H1 (cell line): ENCODE results near the gene CLBA1. TPM values are rescaled to one million over a fixed set of nuclear protein-coding genes. Genes with fewer than 3 reads are reported as not detected.

Experiments
- CTCF ChIA-PET: fragments of 300-600 bp; sonication (Branson Sonifier 250); formaldehyde crosslinking; loops from one replicate; lab custom pipeline; 2021; ENCODE audit not compliant: partially characterized antibody; lab: Charles Lee
- POLR2A ChIA-PET: fragments of 300-600 bp; sonication (Branson Sonifier 250); formaldehyde crosslinking; loops from one replicate; lab custom pipeline; 2021; ENCODE audit warnings: inconsistent platforms; ENCODE audit not compliant: partially characterized antibody; lab: Charles Lee
- DNase-seq, 2 experiments: peaks; one replicate each; pipeline versions ENCODE4 v3.0.0 to v3.0.0-alpha.2; 2010 to 2022; ENCODE audit warnings: low spot score in 2 of 2, low read depth in 1 of 2, mixed read lengths in 1 of 2
- FAIRE-seq: peaks from 2 replicates; lab custom pipeline; 2011; peaks lifted over from hg19 to GRCh38; lab: Jason Lieb, UNC
- H2AFZ ChIP-seq: 2 replicates; pipeline ENCODE4 v1.8.1; 2012; ENCODE audit warnings: low read length, inconsistent platforms
- H2AK5ac ChIP-seq: 2 replicates; pipeline ENCODE4 v1.6.1; 2013; ENCODE audit warnings: low read depth, low read length
- H2BK120ac ChIP-seq: replicated peaks from 2 replicates; pipeline ENCODE3; 2013; ENCODE audit warnings: low read depth, low read length, inconsistent platforms
- H2BK12ac ChIP-seq: 2 replicates; pipeline ENCODE4 v1.6.1; 2013; ENCODE audit warnings: low read depth, low read length
- H2BK15ac ChIP-seq: 2 replicates; pipeline ENCODE4 v1.6.1; 2013; ENCODE audit warnings: low read length
- H2BK20ac ChIP-seq: 2 replicates; pipeline ENCODE4 v1.6.1; 2013; ENCODE audit warnings: low read length
- H2BK5ac ChIP-seq: 2 replicates; pipeline ENCODE4 v1.6.1; 2013; ENCODE audit warnings: low read depth, low read length
- H3K14ac ChIP-seq: 2 replicates; pipeline ENCODE4 v1.6.1; 2013; ENCODE audit warnings: inconsistent platforms; ENCODE audit not compliant: insufficient read length
- H3K18ac ChIP-seq: 2 replicates; pipeline ENCODE4 v1.6.1; 2013; ENCODE audit warnings: low read length; ENCODE audit errors: extremely low read depth
- H3K23ac ChIP-seq: 2 replicates; pipeline ENCODE4 v1.6.1; 2013; ENCODE audit warnings: inconsistent platforms; ENCODE audit not compliant: insufficient read length
- H3K23me2 ChIP-seq: 2 replicates; pipeline ENCODE4 v1.6.1; 2013; ENCODE audit warnings: low read depth, low read length
- H3K27ac ChIP-seq: 2 replicates; pipeline ENCODE4 v1.6.1; 2011; ENCODE audit warnings: low read depth, low read length, inconsistent platforms
- H3K27me3 ChIP-seq, 4 experiments: replicated peaks in 1 of 4; 1 replicate in 1 of 4; 2 replicates in 3 of 4; pipeline versions ENCODE4 v1.6.1 to v1.8.1; 2011 to 2013; ENCODE audit warnings: low read length in 3 of 4, mild to moderate bottlenecking in 3 of 4, inconsistent platforms in 2 of 4, mixed read lengths in 2 of 4, moderate library complexity in 1 of 4; ENCODE audit not compliant: control insufficient read depth in 3 of 4, insufficient read depth in 3 of 4; ENCODE audit errors: extremely low read depth in 1 of 4
- H3K36me3 ChIP-seq, 4 experiments: 2 replicates each; pipeline versions ENCODE4 v1.6.1 to v1.8.1; 2011 to 2013; ENCODE audit warnings: mild to moderate bottlenecking in 4 of 4, low read length in 3 of 4, moderate library complexity in 2 of 4, control low read depth in 1 of 4, inconsistent platforms in 1 of 4; ENCODE audit not compliant: insufficient read depth in 4 of 4, control insufficient read depth in 2 of 4
- H3K4ac ChIP-seq: replicated peaks from 2 replicates; pipeline ENCODE3; 2013; ENCODE audit warnings: low read length, low read depth, mixed read lengths, inconsistent platforms; ENCODE audit not compliant: insufficient read length
- H3K4me1 ChIP-seq, 4 experiments: replicated peaks in 1 of 4; 1 replicate in 1 of 4; 2 replicates in 3 of 4; pipeline versions ENCODE4 v1.6.1 to v1.8.1; 2011 to 2013; ENCODE audit warnings: low read length in 3 of 4, inconsistent platforms in 2 of 4, mixed read lengths in 1 of 4; ENCODE audit not compliant: insufficient read depth in 4 of 4, control insufficient read depth in 3 of 4
- H3K4me2 ChIP-seq, 2 experiments: 2 replicates each; pipeline versions ENCODE4 v1.6.1 to v1.8.1; 2011 to 2013; ENCODE audit warnings: low read depth in 2 of 2, low read length in 2 of 2, control low read depth in 1 of 2, inconsistent platforms in 1 of 2, mild to moderate bottlenecking in 1 of 2; ENCODE audit not compliant: insufficient read depth in 1 of 2
- H3K4me3 ChIP-seq, 4 experiments: fragments of 200-600, 300-600 bp in 1 of 4; sonication (generic), shearing (Covaris generic), sonication (Bioruptor Twin) in 1 of 4; 2 replicates each; pipeline versions ENCODE4 v1.5.1 to v1.8.1; 2011 to 2016; ENCODE audit warnings: low read length in 4 of 4, low read depth in 3 of 4, control low read depth in 2 of 4, inconsistent platforms in 2 of 4, mild to moderate bottlenecking in 2 of 4, mixed read lengths in 1 of 4, moderate library complexity in 1 of 4; ENCODE audit not compliant: insufficient read depth in 2 of 4; ENCODE audit errors: extremely low read depth in 1 of 4
- H3K56ac ChIP-seq: replicated peaks from 2 replicates; pipeline ENCODE3; 2013; ENCODE audit warnings: low read depth, mild to moderate bottlenecking, mixed read lengths, low read length, inconsistent platforms; ENCODE audit not compliant: insufficient read length
- H3K79me1 ChIP-seq: 2 replicates; pipeline ENCODE4 v1.6.1; 2013; ENCODE audit warnings: low read depth, low read length, control low read depth
- H3K79me2 ChIP-seq, 2 experiments: 2 replicates each; pipeline versions ENCODE4 v1.6.1 to v1.8.1; 2012 to 2013; ENCODE audit warnings: low read length in 2 of 2, mild to moderate bottlenecking in 2 of 2, inconsistent platforms in 1 of 2; ENCODE audit not compliant: insufficient read depth in 2 of 2, control insufficient read depth in 1 of 2
- H3K9ac ChIP-seq, 4 experiments: replicated peaks in 1 of 4; 1 replicate in 1 of 4; 2 replicates in 3 of 4; pipeline versions ENCODE4 v1.6.1 to v1.8.1; 2011 to 2013; ENCODE audit warnings: low read depth in 3 of 4, low read length in 3 of 4, control low read depth in 2 of 4, mild to moderate bottlenecking in 2 of 4, moderate library complexity in 2 of 4, inconsistent platforms in 1 of 4; ENCODE audit errors: extremely low read depth in 1 of 4
- H3K9me3 ChIP-seq, 2 experiments: 2 replicates each; pipeline versions ENCODE4 v1.6.1 to v1.8.1; 2012 to 2013; ENCODE audit warnings: mild to moderate bottlenecking in 2 of 2, moderate library complexity in 2 of 2, control low read depth in 1 of 2, inconsistent platforms in 1 of 2, low read depth in 1 of 2, low read length in 1 of 2, mixed read lengths in 1 of 2; ENCODE audit not compliant: insufficient read depth in 2 of 2
- H4K20me1 ChIP-seq, 2 experiments: replicated peaks in 1 of 2; 2 replicates each; pipeline versions ENCODE3 to v1.8.1; 2011 to 2013; ENCODE audit warnings: inconsistent platforms in 2 of 2, low read length in 2 of 2, mild to moderate bottlenecking in 1 of 2; ENCODE audit not compliant: insufficient read depth in 2 of 2, control insufficient read depth in 1 of 2
- H4K5ac ChIP-seq: 2 replicates; pipeline ENCODE4 v1.6.1; 2013; ENCODE audit warnings: low read length, low read depth, mixed read lengths, inconsistent platforms; ENCODE audit not compliant: insufficient read length
- H4K8ac ChIP-seq: 2 replicates; pipeline ENCODE4 v1.8.0; 2013; ENCODE audit warnings: mild to moderate bottlenecking, moderate library complexity, low read length, inconsistent platforms; ENCODE audit not compliant: insufficient read depth; ENCODE audit errors: extremely low read depth
- H4K91ac ChIP-seq: replicated peaks from 2 replicates; pipeline ENCODE3; 2013; ENCODE audit warnings: low read length, mixed read lengths, inconsistent platforms; ENCODE audit not compliant: insufficient read length
- BRCA1 ChIP-seq: IDR thresholded peaks from 2 replicates; pipeline ENCODE4 v1.6.1; 2012; ENCODE audit warnings: low read depth, low read length, improper control_type of control experiment
- CHD2 ChIP-seq: IDR thresholded peaks from 2 replicates; pipeline ENCODE4 v1.6.1; 2012; ENCODE audit warnings: low read length, improper control_type of control experiment
- EP300 ChIP-seq, 2 experiments: IDR thresholded peaks; 1 replicate in 1 of 2; 2 replicates in 1 of 2; pipeline ENCODE4 v1.6.1; 2011 to 2012; ENCODE audit warnings: low read depth in 2 of 2, low read length in 2 of 2, mild to moderate bottlenecking in 2 of 2, borderline replicate concordance in 1 of 2, inconsistent platforms in 1 of 2, moderate library complexity in 1 of 2
- HDAC6 ChIP-seq: IDR thresholded peaks from one replicate; pipeline ENCODE4 v1.7.1; 2012; ENCODE audit warnings: low read depth, mild to moderate bottlenecking, inconsistent platforms, low read length, moderate library complexity
- JUN ChIP-seq: IDR thresholded peaks from 2 replicates; pipeline ENCODE4 v1.6.1; 2011; ENCODE audit warnings: low read depth, mild to moderate bottlenecking, improper control_type of control experiment, low read length
- KDM5A ChIP-seq: fragments of 200-600 bp; IDR thresholded peaks from 2 replicates; pipeline ENCODE4 v1.7.1; 2012; ENCODE audit warnings: mild to moderate bottlenecking, low read length, inconsistent platforms, mixed read lengths
- PHF8 ChIP-seq: fragments of 200-600 bp; sonication (generic); conservative IDR thresholded peaks from 2 replicates; pipeline ENCODE4 v1.7.1; 2012; ENCODE audit warnings: low read depth, mild to moderate bottlenecking, inconsistent platforms, low read length, moderate library complexity
- RBBP5 ChIP-seq: IDR thresholded peaks from 2 replicates; pipeline ENCODE4 v1.7.1; 2012; ENCODE audit warnings: low read depth, mild to moderate bottlenecking, inconsistent platforms, low read length, moderate library complexity, borderline replicate concordance
- SAP30 ChIP-seq: fragments of 300-600 bp; sonication (generic); IDR thresholded peaks from 2 replicates; pipeline ENCODE4 v1.7.1; 2012; ENCODE audit warnings: low read length, moderate library complexity, mild to moderate bottlenecking, inconsistent platforms; ENCODE audit not compliant: insufficient read depth, insufficient replicate concordance
- SP2 ChIP-seq: IDR thresholded peaks from 2 replicates; pipeline ENCODE4 v1.6.1; 2012; ENCODE audit warnings: mild to moderate bottlenecking, low read length, inconsistent platforms
- TCF12 ChIP-seq: IDR thresholded peaks from 2 replicates; pipeline ENCODE4 v1.6.1; 2011; ENCODE audit warnings: low read depth, mild to moderate bottlenecking, low read length
- TEAD4 ChIP-seq: IDR thresholded peaks from 2 replicates; pipeline ENCODE4 v1.6.1; 2012; ENCODE audit warnings: low read depth, low read length, inconsistent platforms, mixed read lengths
- USF2 ChIP-seq: IDR thresholded peaks from 2 replicates; pipeline ENCODE4 v1.6.1; 2011; ENCODE audit warnings: low read length, improper control_type of control experiment
- WGBS, 2 experiments: shearing (Covaris generic) in 1 of 2; methylation state at CpG; one replicate each; pipeline versions ENCODE4 v1.1.6 to v1.1.7; 2013 to 2015; ENCODE audit warnings: low lambda C conversion rate in 2 of 2, mixed read lengths in 2 of 2, inconsistent platforms in 1 of 2, low coverage in 1 of 2, missing lambda C conversion rate in 1 of 2; ENCODE audit not compliant: insufficient replicate concordance in 2 of 2, insufficient coverage in 1 of 2, insufficient read length in 1 of 2; ENCODE audit errors: extremely low coverage in 1 of 2, missing lambda C conversion rate in 1 of 2; 5-methylcytosine and 5-hydroxymethylcytosine counted together
- polyA plus RNA-seq, 7 experiments: library from polyadenylated mRNA; depleted of rRNA in 3 of 7; stranded (reverse) in 5 of 7; unstranded in 2 of 7; fragments of >200 nt in 5 of 7; fragments of 200-250 nt in 2 of 7; gene quantifications; 1 replicate in 5 of 7; 2 replicates in 1 of 7; 4 replicates in 1 of 7; pipeline versions ENCODE4 v1.2.1 to v1.2.3, GENCODE V29; 2011 to 2013; ENCODE audit warnings: missing spikeins in 2 of 7, mixed read lengths in 2 of 7
- total RNA-seq: library from RNA; stranded (reverse); fragmentation: NEBNext Ultra II Directional; extraction: Animal tissue kit (Norgen Biotek cat#: 25700); gene quantifications from 2 replicates; pipeline ENCODE4 v1.2.1, GENCODE V29; 2021

The CLBA1 gene
- total and polyA plus RNA-seq, 2 of the 8 experiments (the other 6 are each of a cell fraction or from before 2014, with no cell fraction given): 1.6 to 2.4 TPM

- H3K23ac ChIP-seq: no peak overlapping the region
- H2BK120ac ChIP-seq: no peak overlapping the region
- H3K14ac ChIP-seq: no peak overlapping the region
- FAIRE-seq: no peak
- H3K27me3 ChIP-seq: no peaks in the 10 kb centered on the region
- WGBS, 2 experiments: 72% methylated on average over 9 of the region's 9 CpGs; no CpG with 5 or more reads in 1 of the 2 experiments
- H4K8ac ChIP-seq: no peak overlapping the region
- H3K4ac ChIP-seq: peak overlapping the region; percentile 6
- no peak overlapping the region for H2AFZ ChIP-seq
- H3K4me2 ChIP-seq: peak overlapping the region in 1 of 2 experiments; percentile 54; a peak in 2 of 4 replicates
- no peak overlapping the region for H4K5ac ChIP-seq
- H3K18ac ChIP-seq: no peak overlapping the region
- no peak overlapping the region for H2BK12ac ChIP-seq
- H3K4me3 ChIP-seq: no peak overlapping the region
- no peak overlapping the region; the same call in 1 of the 2 replicates for H2BK5ac ChIP-seq
- H3K79me2 ChIP-seq: peaks cover 74 to 96% of the 10 kb centered on the region in 2 experiments
- peaks cover 20% of the 10 kb centered on the region for H3K79me1 ChIP-seq
- no peaks in the 10 kb centered on the region for H3K9me3 ChIP-seq
- peaks cover 4 to 17% (median 12%) of the 10 kb centered on the region in 4 experiments; a peak in 6 of 7 replicates for H3K4me1 ChIP-seq
- CTCF ChIA-PET: interaction anchor here (1.0 to 2.3 kb wide), 8 partner anchors 10 to 150 kb away, joined by 3 to 10 read pairs (median 5); no protein-coding TSS in a partner anchor
- H3K36me3 ChIP-seq: peaks cover 2 to 29% (median 14%) of the 10 kb centered on the region in 4 experiments; a peak in 7 of 8 replicates
- no peak overlapping the region for H4K91ac ChIP-seq
- no peak for DNase-seq
- POLR2A ChIA-PET: interaction anchor here (1.0 to 1.8 kb wide), 2 partner anchors 9 to 60 kb away, joined by 3 to 10 read pairs; no protein-coding TSS in a partner anchor
- H2AK5ac ChIP-seq: no peak overlapping the region
- H3K27ac ChIP-seq: no peak overlapping the region
- H4K20me1 ChIP-seq: peaks cover 51 to 76% of the 10 kb centered on the region in 2 experiments
- H3K56ac ChIP-seq: no peak overlapping the region
- H2BK20ac ChIP-seq: no peak overlapping the region
- H3K9ac ChIP-seq: peak overlapping the region in 1 of 4 experiments; percentile 28; a peak in 1 of 7 replicates
- H2BK15ac ChIP-seq: no peak overlapping the region
- peaks cover 12% of the 10 kb centered on the region for H3K23me2 ChIP-seq
- TF ChIP-seq TEAD4: no peak
- no peak for TF ChIP-seq PHF8
- no peak for TF ChIP-seq TCF12
- no peak for TF ChIP-seq USF2
- no peak for TF ChIP-seq EP300 (IDR thresholded peaks at IDR 0.05; ENCODE audit: borderline replicate concordance in 1 of 2, low read depth in 2 of 2, low read length in 2 of 2)
- TF ChIP-seq SAP30: no peak
- no peak for TF ChIP-seq SP2
- TF ChIP-seq KDM5A: no peak
- TF ChIP-seq CHD2: no peak
- no peak for TF ChIP-seq RBBP5
- TF ChIP-seq JUN: no peak
- no peak for TF ChIP-seq BRCA1
- TF ChIP-seq HDAC6: no peak
These were observed 29.7 kb downstream of the CLBA1 start for GRCh38 chr14:105015242-105015641.
